Ovary (tissue), 3 donors: ENCODE results near the gene PEPD.

Experiments used
- CTCF ChIP-seq, 3 donors: fragments of 450-650 bp in 2 of 3; fragments of 200-600 bp in 1 of 3; IDR thresholded peaks; one replicate each; pipeline versions ENCODE4 v1.5.1 to v1.8.0; 2016 to 2022; ENCODE audit warnings: antibody characterized with exemption in 3 of 3, mild to moderate bottlenecking in 1 of 3
- EP300 ChIP-seq: sonication (generic); formaldehyde crosslinking; IDR thresholded peaks from one replicate; pipeline ENCODE4 v1.6.1; 2017; ENCODE audit warnings: antibody characterized with exemption
- POLR2A ChIP-seq: fragments of 450-650 bp; IDR thresholded peaks from one replicate; pipeline ENCODE4 v1.6.1; 2017; ENCODE audit warnings: antibody characterized with exemption, mild to moderate bottlenecking, moderate library complexity
- donor health status: DM: no; HTN: no; CAD: no.

GRCh38 chr19:33399081-33399744 is 122.4 kb downstream of the PEPD start:
- no peak for TF ChIP-seq CTCF (IDR thresholded peaks at IDR 0.05)
- TF ChIP-seq EP300 = no peak
- no peak for TF ChIP-seq POLR2A
